GM21723 (cell line): ENCODE data around the gene TXNL1.

Experiments
- ATAC-seq: cut with Tn5 transposase; IDR thresholded peaks from one replicate; pipeline ENCODE4 v1.9.1; 2021; ENCODE audit warnings: mild to moderate bottlenecking, moderate library complexity; ENCODE audit not compliant: unreplicated experiment

The TXNL1 gene

GRCh38 chr18:56645415-56646016 is 7.1 kb upstream of the TXNL1 start:
- peak; percentile 41 for ATAC-seq

GRCh38 chr18:56643381-56643780 is 5.0 kb upstream of the TXNL1 start:
- ATAC-seq, result no peak

- no peak for ATAC-seq
Observed at GRCh38 chr18:56641714-56642337, 3.4 kb upstream of the TXNL1 start.

- no peak for ATAC-seq
Observed at GRCh38 chr18:56639571-56639970, 1.2 kb upstream of the TXNL1 start.

- no peak for ATAC-seq
Observed at GRCh38 chr18:56639104-56639381, 651 bp upstream of the TXNL1 start.

- peak; percentile 17 for ATAC-seq
Observed at GRCh38 chr18:56637711-56638231, 621 bp downstream of the TXNL1 start.

GRCh38 chr18:56637176-56637575 is 1.2 kb downstream of the TXNL1 start:
- no peak for ATAC-seq

- ATAC-seq, result no peak
Observed at GRCh38 chr18:56635007-56635406, 3.4 kb downstream of the TXNL1 start.

GRCh38 chr18:56632070-56633022 is 6.0 kb downstream of the TXNL1 start:
- no peak for ATAC-seq

- no peak for ATAC-seq
Observed at GRCh38 chr18:56627991-56628390, 10.4 kb downstream of the TXNL1 start.

- ATAC-seq, result no peak
Observed at GRCh38 chr18:56615738-56616520, 22.5 kb downstream of the TXNL1 start.

GRCh38 chr18:56606618-56607017 is 31.8 kb downstream of the TXNL1 start:
- no peak for ATAC-seq

- ATAC-seq, result no peak
Observed at GRCh38 chr18:56598422-56598821, 40.0 kb downstream of the TXNL1 start.

GRCh38 chr18:56593906-56594305 is 44.5 kb downstream of the TXNL1 start:
- no peak for ATAC-seq

GRCh38 chr18:56580026-56580425 is 58.4 kb downstream of the TXNL1 start:
- ATAC-seq, result no peak

- no peak for ATAC-seq
Observed at GRCh38 chr18:56579451-56579850, 58.9 kb downstream of the TXNL1 start.

GRCh38 chr18:56576826-56577573 is 61.4 kb downstream of the TXNL1 start:
- no peak for ATAC-seq

GRCh38 chr18:56575819-56576663 is 62.4 kb downstream of the TXNL1 start:
- peak; percentile 73 for ATAC-seq

- no peak for ATAC-seq
Observed at GRCh38 chr18:56574861-56575260, 63.5 kb downstream of the TXNL1 start.
